T-helper 22 cell (primary cell): ENCODE results near the gene ZFYVE21.

Experiments used
- DNase-seq: peaks from one replicate; pipeline ENCODE4 v3.0.0-alpha.2; 2020; ENCODE audit warnings: low read depth

ZFYVE21 gene

GRCh38 chr14:103725001-103725682 lies 9.5 kb downstream of the ZFYVE21 start:
- no peak for DNase-seq

GRCh38 chr14:103725739-103726395 lies 10.3 kb downstream of the ZFYVE21 start:
- no peak for DNase-seq

GRCh38 chr14:103726474-103726873 lies 10.9 kb downstream of the ZFYVE21 start:
- no peak for DNase-seq

GRCh38 chr14:103727313-103727980 lies 11.8 kb downstream of the ZFYVE21 start:
- no peak for DNase-seq

- DNase-seq: no peak
Observed at GRCh38 chr14:103728141-103728540, 12.5 kb downstream of the ZFYVE21 start.

- DNase-seq: no peak
Observed at GRCh38 chr14:103728721-103729120, 13.1 kb downstream of the ZFYVE21 start.

GRCh38 chr14:103729496-103730448 lies 14.2 kb downstream of the ZFYVE21 start:
- no peak for DNase-seq

GRCh38 chr14:103730490-103731035 lies 15.0 kb downstream of the ZFYVE21 start:
- DNase-seq: no peak

GRCh38 chr14:103731481-103731880 lies 15.9 kb downstream of the ZFYVE21 start:
- DNase-seq: no peak

GRCh38 chr14:103731916-103732867 lies 16.6 kb downstream of the ZFYVE21 start:
- no peak for DNase-seq

GRCh38 chr14:103732868-103733620 lies 17.4 kb downstream of the ZFYVE21 start:
- no peak for DNase-seq

GRCh38 chr14:103733651-103734050 lies 18.0 kb downstream of the ZFYVE21 start:
- no peak for DNase-seq

- no peak for DNase-seq
Observed at GRCh38 chr14:103734081-103734888, 18.7 kb downstream of the ZFYVE21 start.

GRCh38 chr14:103735022-103735421 lies 19.4 kb downstream of the ZFYVE21 start:
- no peak for DNase-seq

GRCh38 chr14:103735439-103735814 lies 19.8 kb downstream of the ZFYVE21 start:
- no peak for DNase-seq

GRCh38 chr14:103735815-103736545 lies 20.4 kb downstream of the ZFYVE21 start:
- DNase-seq: no peak

- no peak for DNase-seq
Observed at GRCh38 chr14:103736546-103737431, 21.2 kb downstream of the ZFYVE21 start.
